H1 (cell line): ENCODE results near the gene ZNF536. TPM values are rescaled to one million over a fixed set of nuclear protein-coding genes. Genes with fewer than 3 reads are reported as not detected.

Experiments used
- ATF2 ChIP-seq: IDR thresholded peaks from 2 replicates; pipeline ENCODE4 v1.6.1; 2012; ENCODE audit warnings: low read length, inconsistent platforms
- NRF1 ChIP-seq: IDR thresholded peaks from 2 replicates; pipeline ENCODE4 v1.6.1; 2011; ENCODE audit warnings: mild to moderate bottlenecking, low read depth, low read length, improper control_type of control experiment
- polyA plus RNA-seq, 7 experiments: library from polyadenylated mRNA; depleted of rRNA in 3 of 7; stranded (reverse) in 5 of 7; unstranded in 2 of 7; fragments of >200 nt in 5 of 7; fragments of 200-250 nt in 2 of 7; gene quantifications; 1 replicate in 5 of 7; 2 replicates in 1 of 7; 4 replicates in 1 of 7; pipeline versions ENCODE4 v1.2.1 to v1.2.3, GENCODE V29; 2011 to 2013; ENCODE audit warnings: missing spikeins in 2 of 7, mixed read lengths in 2 of 7
- total RNA-seq: library from RNA; stranded (reverse); fragmentation: NEBNext Ultra II Directional; extraction: Animal tissue kit (Norgen Biotek cat#: 25700); gene quantifications from 2 replicates; pipeline ENCODE4 v1.2.1, GENCODE V29; 2021

ZNF536 gene
- total and polyA plus RNA-seq, 2 of the 8 experiments (the other 6 are each of a cell fraction or from before 2014, with no cell fraction given): 0.09 to 0.11 TPM

- TF ChIP-seq ATF2 (no peak), NRF1 (no peak)
- TF ChIP-seq, all 59 proteins: peak for 0
Measured at GRCh38 chr19:30476997-30477396, 104.8 kb downstream of the ZNF536 start (continued).
